Thoracic aorta (tissue), 2 donors: Measurements from ENCODE around the gene SF3A2. TPM values are rescaled to one million over a fixed set of nuclear protein-coding genes. Genes with fewer than 3 reads are reported as not detected.

ENCODE experiments used
- ATAC-seq: fragments of 150-250 bp; one replicate; pipeline ENCODE4 v1.8.0; 2017; ENCODE audit warnings: low read depth; ENCODE audit not compliant: insufficient number of reproducible peaks, low FRiP score
- DNase-seq: peaks from one replicate; pipeline ENCODE4 v3.0.0-alpha.2; 2020; ENCODE audit warnings: low spot score
- H3K27ac ChIP-seq, 2 donors: fragments of 200-600 bp; sonication (generic); 1 replicate in 1 of 2; 2 replicates in 1 of 2; pipeline ENCODE4 v1.5.1; 2016; ENCODE audit warnings: mild to moderate bottlenecking in 2 of 2, moderate library complexity in 2 of 2
- H3K27me3 ChIP-seq: fragments of 200-600 bp; sonication (generic); replicated peaks from 2 replicates; pipeline ENCODE4 v1.6.0; 2016; ENCODE audit warnings: mild to moderate bottlenecking; ENCODE audit not compliant: insufficient read depth
- H3K36me3 ChIP-seq: fragments of 200-600 bp; sonication (generic); one replicate; pipeline ENCODE4 v1.5.1; 2016
- H3K4me1 ChIP-seq, 2 donors: fragments of 200-600 bp; sonication (generic); 1 replicate in 1 of 2; 2 replicates in 1 of 2; pipeline versions ENCODE4 v1.5.1 to v1.6.0; 2016; ENCODE audit warnings: low read depth in 2 of 2, mild to moderate bottlenecking in 1 of 2; ENCODE audit not compliant: control insufficient read depth in 1 of 2
- H3K4me3 ChIP-seq: fragments of 200-600 bp; sonication (generic); 2 replicates; pipeline ENCODE4 v1.5.1; 2016; ENCODE audit warnings: mild to moderate bottlenecking
- H3K9me3 ChIP-seq: fragments of 200-600 bp; sonication (generic); 2 replicates; pipeline ENCODE4 v1.5.1; 2016
- total RNA-seq, 2 donors: library from RNA; depleted of rRNA; stranded (reverse); fragments of >200 nt; gene quantifications; one replicate each; pipeline versions ENCODE4 v1.1.0 to v1.2.3, GENCODE V29; 2016
- TF ChIP-seq, protein P1 (sequence below): fragments of 200-600 bp; sonication (generic); IDR thresholded peaks from one replicate; pipeline ENCODE4 v1.5.1; 2019; ENCODE audit warnings: antibody characterized with exemption

Gene SF3A2
- total RNA-seq, 2 donors from 2014 or later = 23.8 to 43.7 TPM

- H3K27me3 ChIP-seq = peaks cover 7% of the 10 kb centered on the region
- peaks cover 17 to 40% of the 10 kb centered on the region in 2 donors for H3K4me1 ChIP-seq
- ATAC-seq (no peak), DNase-seq (no peak)
- no peak overlapping the region for H3K27ac ChIP-seq
- peaks cover 54% of the 10 kb centered on the region for H3K36me3 ChIP-seq
- TF ChIP-seq, protein P1, sequence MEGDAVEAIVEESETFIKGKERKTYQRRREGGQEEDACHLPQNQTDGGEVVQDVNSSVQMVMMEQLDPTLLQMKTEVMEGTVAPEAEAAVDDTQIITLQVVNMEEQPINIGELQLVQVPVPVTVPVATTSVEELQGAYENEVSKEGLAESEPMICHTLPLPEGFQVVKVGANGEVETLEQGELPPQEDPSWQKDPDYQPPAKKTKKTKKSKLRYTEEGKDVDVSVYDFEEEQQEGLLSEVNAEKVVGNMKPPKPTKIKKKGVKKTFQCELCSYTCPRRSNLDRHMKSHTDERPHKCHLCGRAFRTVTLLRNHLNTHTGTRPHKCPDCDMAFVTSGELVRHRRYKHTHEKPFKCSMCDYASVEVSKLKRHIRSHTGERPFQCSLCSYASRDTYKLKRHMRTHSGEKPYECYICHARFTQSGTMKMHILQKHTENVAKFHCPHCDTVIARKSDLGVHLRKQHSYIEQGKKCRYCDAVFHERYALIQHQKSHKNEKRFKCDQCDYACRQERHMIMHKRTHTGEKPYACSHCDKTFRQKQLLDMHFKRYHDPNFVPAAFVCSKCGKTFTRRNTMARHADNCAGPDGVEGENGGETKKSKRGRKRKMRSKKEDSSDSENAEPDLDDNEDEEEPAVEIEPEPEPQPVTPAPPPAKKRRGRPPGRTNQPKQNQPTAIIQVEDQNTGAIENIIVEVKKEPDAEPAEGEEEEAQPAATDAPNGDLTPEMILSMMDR = no peak
- H3K9me3 ChIP-seq = no peaks in the 10 kb centered on the region
- H3K4me3 ChIP-seq = no peak overlapping the region
These were observed 10.3 kb downstream of the SF3A2 start for GRCh38 chr19:2246801-2247361.

GRCh38 chr19:2247433-2248101, 10.9 kb downstream of the SF3A2 start:
- ATAC-seq (no peak), DNase-seq (no peak)
- peaks cover 54% of the 10 kb centered on the region for H3K36me3 ChIP-seq
- H3K27ac ChIP-seq = no peak overlapping the region
- H3K4me3 ChIP-seq = no peak overlapping the region
- no peaks in the 10 kb centered on the region for H3K9me3 ChIP-seq
- H3K4me1 ChIP-seq = peaks cover 15 to 40% of the 10 kb centered on the region in 2 donors
- H3K27me3 ChIP-seq = peaks cover 13% of the 10 kb centered on the region
- TF ChIP-seq, protein P1 = no peak

DNA sequence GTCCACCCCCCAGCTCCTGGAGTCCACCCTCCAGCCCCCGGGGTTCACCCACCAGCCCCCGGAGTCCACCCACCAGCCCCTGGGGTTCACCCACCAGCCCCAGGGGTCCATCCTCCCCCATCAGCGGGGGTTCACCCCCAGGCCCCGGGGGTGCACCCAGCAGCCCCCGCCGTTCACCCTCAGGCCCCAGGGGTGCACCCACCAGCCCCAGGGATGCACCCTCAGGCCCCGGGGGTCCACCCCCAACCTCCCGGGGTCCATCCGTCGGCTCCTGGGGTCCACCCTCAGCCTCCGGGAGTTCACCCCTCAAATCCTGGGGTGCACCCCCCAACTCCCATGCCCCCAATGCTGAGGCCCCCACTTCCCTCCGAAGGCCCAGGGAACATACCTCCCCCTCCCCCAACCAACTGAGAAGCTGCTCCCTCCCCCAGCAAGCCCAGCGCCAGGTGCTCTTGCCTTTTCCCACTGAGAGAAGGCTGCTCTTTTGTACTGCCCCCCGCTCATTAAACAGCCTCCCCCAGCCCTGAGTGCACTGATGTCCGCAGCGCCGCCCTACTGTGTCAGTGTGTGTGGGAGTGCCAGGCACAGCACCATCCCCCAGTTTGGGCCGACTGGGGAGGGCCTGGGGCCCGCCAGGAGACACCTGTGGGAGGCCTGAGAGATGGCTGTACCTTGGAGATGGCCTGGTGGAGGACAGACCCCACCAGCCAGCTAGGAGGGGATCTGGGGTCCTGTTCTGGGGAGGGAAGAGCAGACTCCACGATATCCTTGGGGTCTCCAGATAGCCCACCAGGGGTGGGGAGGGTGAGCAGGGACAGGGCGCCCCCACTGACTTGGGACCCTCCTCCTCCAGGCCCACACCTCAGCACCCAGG, 11.7 kb downstream of the SF3A2 start:
- Histone ChIP-seq H3K4me1 (peaks cover 20 to 40% of the 10 kb centered on the region in 2 donors), H3K36me3 (peaks cover 52% of the 10 kb centered on the region), H3K4me3 (no peak overlapping the region), H3K9me3 (no peaks in the 10 kb centered on the region), H3K27me3 (peaks cover 15% of the 10 kb centered on the region), H3K27ac (no peak overlapping the region)
- DNase-seq = no peak
- no peak for ATAC-seq
- TF ChIP-seq, protein P1 = no peak

- Histone ChIP-seq H3K27ac (no peak within 1 kb of the TSS), H3K9me3 (no peaks in the 10 kb centered on the region), H3K4me3 (no peak within 1 kb of the TSS), H3K4me1 (peaks cover 20 to 39% of the 10 kb centered on the region in 2 donors), H3K27me3 (peaks cover 15% of the 10 kb centered on the region), H3K36me3 (peaks cover 44% of the 10 kb centered on the region)
- DNase-seq (no peak), ATAC-seq (no peak)
- TF ChIP-seq, protein P1 = no peak
These were observed 12.6 kb downstream of the SF3A2 start, which contains the start of gene AMH for GRCh38 chr19:2249010-2249866. Gene AMH, plus strand, starts transcription at chr19:2249323. Its CDS starts 10 bp downstream, at chr19:2249333.
